Measurements from ENCODE around the gene DNASE1L2.

GRCh38 chr16:2200313-2200712, 35.9 kb upstream of the DNASE1L2 start:
- TF ChIP-seq, protein P1, sequence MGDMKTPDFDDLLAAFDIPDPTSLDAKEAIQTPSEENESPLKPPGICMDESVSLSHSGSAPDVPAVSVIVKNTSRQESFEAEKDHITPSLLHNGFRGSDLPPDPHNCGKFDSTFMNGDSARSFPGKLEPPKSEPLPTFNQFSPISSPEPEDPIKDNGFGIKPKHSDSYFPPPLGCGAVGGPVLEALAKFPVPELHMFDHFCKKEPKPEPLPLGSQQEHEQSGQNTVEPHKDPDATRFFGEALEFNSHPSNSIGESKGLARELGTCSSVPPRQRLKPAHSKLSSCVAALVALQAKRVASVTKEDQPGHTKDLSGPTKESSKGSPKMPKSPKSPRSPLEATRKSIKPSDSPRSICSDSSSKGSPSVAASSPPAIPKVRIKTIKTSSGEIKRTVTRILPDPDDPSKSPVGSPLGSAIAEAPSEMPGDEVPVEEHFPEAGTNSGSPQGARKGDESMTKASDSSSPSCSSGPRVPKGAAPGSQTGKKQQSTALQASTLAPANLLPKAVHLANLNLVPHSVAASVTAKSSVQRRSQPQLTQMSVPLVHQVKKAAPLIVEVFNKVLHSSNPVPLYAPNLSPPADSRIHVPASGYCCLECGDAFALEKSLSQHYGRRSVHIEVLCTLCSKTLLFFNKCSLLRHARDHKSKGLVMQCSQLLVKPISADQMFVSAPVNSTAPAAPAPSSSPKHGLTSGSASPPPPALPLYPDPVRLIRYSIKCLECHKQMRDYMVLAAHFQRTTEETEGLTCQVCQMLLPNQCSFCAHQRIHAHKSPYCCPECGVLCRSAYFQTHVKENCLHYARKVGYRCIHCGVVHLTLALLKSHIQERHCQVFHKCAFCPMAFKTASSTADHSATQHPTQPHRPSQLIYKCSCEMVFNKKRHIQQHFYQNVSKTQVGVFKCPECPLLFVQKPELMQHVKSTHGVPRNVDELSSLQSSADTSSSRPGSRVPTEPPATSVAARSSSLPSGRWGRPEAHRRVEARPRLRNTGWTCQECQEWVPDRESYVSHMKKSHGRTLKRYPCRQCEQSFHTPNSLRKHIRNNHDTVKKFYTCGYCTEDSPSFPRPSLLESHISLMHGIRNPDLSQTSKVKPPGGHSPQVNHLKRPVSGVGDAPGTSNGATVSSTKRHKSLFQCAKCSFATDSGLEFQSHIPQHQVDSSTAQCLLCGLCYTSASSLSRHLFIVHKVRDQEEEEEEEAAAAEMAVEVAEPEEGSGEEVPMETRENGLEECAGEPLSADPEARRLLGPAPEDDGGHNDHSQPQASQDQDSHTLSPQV (IDR thresholded peaks at IDR 0.05), result no peak
- TF ChIP-seq SMAD5 (IDR thresholded peaks at IDR 0.05; ENCODE audit: low read depth) (no peak), EP300 (IDR thresholded peaks at IDR 0.05; ENCODE audit: borderline replicate concordance in 1 of 2, control insufficient read depth in 1 of 2, low read depth in 2 of 2, low read length in 2 of 2) (no peak), JUNB (IDR thresholded peaks at IDR 0.05) (no peak)

Measured in GM12878 (cell line).